Uterus (tissue), 2 donors: ENCODE measurements around the gene ABCB6.

ENCODE experiments used
- CTCF ChIP-seq, 4 experiments: fragments of 200-600 bp in 2 of 4; fragments of 450-650 bp in 2 of 4; sonication (generic) in 2 of 4; IDR thresholded peaks; one replicate each; pipeline ENCODE4 v1.5.1; 2016 to 2019; ENCODE audit warnings: antibody characterized with exemption in 4 of 4, mild to moderate bottlenecking in 2 of 4, moderate library complexity in 1 of 4
- POLR2A ChIP-seq, 2 donors: fragments of 450-650 bp; IDR thresholded peaks; one replicate each; pipeline ENCODE4 v1.6.1; 2016; ENCODE audit warnings: antibody characterized with exemption in 2 of 2, mild to moderate bottlenecking in 1 of 2, moderate library complexity in 1 of 2

DNA sequence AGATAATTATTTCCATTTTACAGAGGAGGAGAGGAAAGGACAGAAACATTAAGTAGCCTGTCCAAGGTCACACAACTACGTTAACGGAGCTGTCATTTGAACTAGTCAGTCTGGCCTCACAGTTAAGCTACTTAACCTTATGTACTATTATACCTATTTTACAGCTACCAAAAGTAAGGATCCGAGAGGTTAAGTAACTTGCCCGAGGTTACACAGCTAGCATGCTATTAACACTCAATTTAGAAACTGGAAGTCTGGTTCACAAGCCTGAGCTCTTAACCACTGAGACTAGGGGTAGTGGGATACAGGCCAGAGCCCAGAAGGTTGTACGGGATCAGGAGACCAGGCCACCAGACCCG is 26.0 kb upstream of the ABCB6 start:
- no peak for TF ChIP-seq CTCF (IDR thresholded peaks at IDR 0.05)
- TF ChIP-seq POLR2A (IDR thresholded peaks at IDR 0.05) = no peak
